ENCODE measurements around the gene CDYL2. TPM values are rescaled to one million over a fixed set of nuclear protein-coding genes. Genes with fewer than 3 reads are reported as not detected.

CDYL2 gene
- total and polyA plus RNA-seq, 2 donors (not counting 3 experiments of a cell fraction or from before 2014, with no cell fraction given), result 7.1 to 71.3 TPM

DNA sequence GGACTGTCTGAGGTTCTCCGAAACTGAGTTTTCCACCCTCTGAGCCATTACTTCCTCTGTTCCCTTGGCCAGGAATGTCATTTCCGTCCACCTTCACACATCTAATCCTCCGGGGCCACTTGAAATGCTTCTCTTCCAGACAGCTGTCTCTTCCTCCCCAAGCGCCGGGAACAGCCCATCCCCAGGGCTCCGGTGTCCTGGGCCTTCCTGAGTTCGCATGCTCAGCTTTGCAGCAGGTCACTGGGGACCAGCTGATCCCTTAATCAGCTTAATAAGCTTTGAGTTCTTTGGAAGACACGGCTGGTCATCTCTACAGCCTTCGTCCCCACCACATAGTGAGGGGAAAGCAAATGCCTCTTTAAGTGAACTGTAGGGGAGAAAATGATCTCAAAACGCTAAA is 140.2 kb downstream of the CDYL2 start:
- CTCF ChIA-PET, result no interaction called here
- FAIRE-seq (no peak), DNase-seq (ENCODE audit: low read depth, low spot score) (no peak)
- dilution Hi-C loops (cut with MboI; ENCODE audit: extremely low pct_ligation_motif_present, low sequenced_read_pairs), result no loop called here
- intact Hi-C loops (cut with micrococcal nuclease), result no loop called here
- POLR2A ChIA-PET, result no interaction called here
- Histone ChIP-seq H3K9me1 (replicated peaks; ENCODE audit: control insufficient read depth, extremely low read depth, insufficient read depth, low read length) (no peaks in the 10 kb centered on the region), H2AFZ (ENCODE audit: low read depth, low read length) (no peak overlapping the region), H3K4me3 (replicated peaks in 1 of 3; ENCODE audit: insufficient read depth in 1 of 3, low read depth in 1 of 3, low read length in 3 of 3) (no peak overlapping the region), H3K9ac (replicated peaks; ENCODE audit: extremely low read depth, insufficient read depth, low read length) (no peak overlapping the region), H3K27ac (ENCODE audit: insufficient read depth, low read depth, low read length) (no peak overlapping the region), H3K79me2 (ENCODE audit: control insufficient read depth, insufficient read depth, low read length) (peaks cover 69% of the 10 kb centered on the region), H3K9me3 (replicated peaks; ENCODE audit: control insufficient read depth, insufficient read depth, low read length) (no peaks in the 10 kb centered on the region), H4K20me1 (replicated peaks; ENCODE audit: control insufficient read depth, extremely low read depth, insufficient read depth, low read length) (no peaks in the 10 kb centered on the region), H3K4me2 (ENCODE audit: insufficient read depth, low read length) (no peak overlapping the region), H3K36me3 (ENCODE audit: control insufficient read depth in 2 of 2, extremely low read depth in 1 of 2, insufficient read depth in 2 of 2, low read length in 2 of 2) (no peaks in the 10 kb centered on the region), H3K4me1 (ENCODE audit: control insufficient read depth, extremely low read depth, insufficient read depth, low read length) (peaks cover 13% of the 10 kb centered on the region), H3K27me3 (ENCODE audit: control insufficient read depth in 2 of 2, insufficient read depth in 2 of 2, low read length in 2 of 2) (no peaks in the 10 kb centered on the region)
- TF ChIP-seq GATA2 (IDR thresholded peaks at IDR 0.05; ENCODE audit: insufficient read depth, insufficient read length, low read depth, low read length), result no peak
- no peak for TF ChIP-seq POLR2AphosphoS5 (IDR thresholded peaks at IDR 0.05; ENCODE audit: insufficient read depth, low read depth, low read length)
- no peak for TF ChIP-seq FOS (IDR thresholded peaks at IDR 0.05; ENCODE audit: borderline replicate concordance, insufficient read depth, low read length)
- TF ChIP-seq JUN (IDR thresholded peaks at IDR 0.05; ENCODE audit: borderline replicate concordance, insufficient read depth, insufficient read length, low read depth), result no peak
- no peak for TF ChIP-seq EZH2 (IDR thresholded peaks at IDR 0.05; ENCODE audit: borderline replicate concordance, low read depth, low read length, severe bottlenecking)
- BruUV-seq (replicated peaks), result no TSS peak

DNA sequence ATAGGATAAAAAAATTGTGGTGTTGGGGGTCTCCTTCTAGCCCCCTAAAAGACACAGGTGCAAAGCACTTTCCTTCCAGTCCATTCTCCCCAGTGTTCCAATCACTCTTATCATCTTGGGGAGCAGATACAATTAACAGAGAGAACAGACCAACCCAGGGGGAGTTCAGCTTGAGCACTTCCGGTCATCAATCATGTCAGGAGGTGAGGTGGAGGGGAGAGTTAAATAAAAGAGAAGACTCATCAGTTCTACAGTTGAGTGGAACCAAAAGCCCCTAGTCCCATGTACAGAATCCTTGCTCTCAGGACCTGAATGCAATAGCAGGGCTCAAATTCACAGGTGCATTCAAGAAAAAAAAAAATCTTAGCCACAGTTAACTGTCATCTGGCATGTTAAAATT is 141.3 kb downstream of the CDYL2 start:
- ChIA-PET POLR2A (no interaction called here), CTCF (no interaction called here)
- Histone ChIP-seq H3K4me1 (ENCODE audit: control insufficient read depth, extremely low read depth, insufficient read depth, low read length) (peaks cover 13% of the 10 kb centered on the region), H3K9me1 (replicated peaks; ENCODE audit: control insufficient read depth, extremely low read depth, insufficient read depth, low read length) (no peaks in the 10 kb centered on the region), H3K9ac (replicated peaks; ENCODE audit: extremely low read depth, insufficient read depth, low read length) (no peak overlapping the region), H3K27me3 (ENCODE audit: control insufficient read depth in 2 of 2, insufficient read depth in 2 of 2, low read length in 2 of 2) (no peaks in the 10 kb centered on the region), H3K4me2 (ENCODE audit: insufficient read depth, low read length) (no peak overlapping the region), H3K36me3 (ENCODE audit: control insufficient read depth in 2 of 2, extremely low read depth in 1 of 2, insufficient read depth in 2 of 2, low read length in 2 of 2) (no peaks in the 10 kb centered on the region), H4K20me1 (replicated peaks; ENCODE audit: control insufficient read depth, extremely low read depth, insufficient read depth, low read length) (no peaks in the 10 kb centered on the region), H3K9me3 (replicated peaks; ENCODE audit: control insufficient read depth, insufficient read depth, low read length) (no peaks in the 10 kb centered on the region), H3K27ac (ENCODE audit: insufficient read depth, low read depth, low read length) (no peak overlapping the region), H3K4me3 (replicated peaks in 1 of 3; ENCODE audit: insufficient read depth in 1 of 3, low read depth in 1 of 3, low read length in 3 of 3) (no peak overlapping the region), H3K79me2 (ENCODE audit: control insufficient read depth, insufficient read depth, low read length) (peaks cover 73% of the 10 kb centered on the region), H2AFZ (ENCODE audit: low read depth, low read length) (no peak overlapping the region)
- DNase-seq (ENCODE audit: low read depth, low spot score) (no peak), FAIRE-seq (no peak)
- dilution Hi-C loops (cut with MboI; ENCODE audit: extremely low pct_ligation_motif_present, low sequenced_read_pairs), result no loop called here
- intact Hi-C loops (cut with micrococcal nuclease), result no loop called here
- BruUV-seq (replicated peaks), result no TSS peak
- TF ChIP-seq POLR2A (IDR thresholded peaks at IDR 0.05; ENCODE audit: low read depth, low read length) (no peak), GATA2 (IDR thresholded peaks at IDR 0.05; ENCODE audit: insufficient read depth, insufficient read length, low read depth, low read length) (no peak), EZH2 (IDR thresholded peaks at IDR 0.05; ENCODE audit: borderline replicate concordance, low read depth, low read length, severe bottlenecking) (no peak), POLR2AphosphoS5 (IDR thresholded peaks at IDR 0.05; ENCODE audit: insufficient read depth, low read depth, low read length) (no peak), FOS (IDR thresholded peaks at IDR 0.05; ENCODE audit: borderline replicate concordance, insufficient read depth, low read length) (no peak), JUN (IDR thresholded peaks at IDR 0.05; ENCODE audit: borderline replicate concordance, insufficient read depth, insufficient read length, low read depth) (no peak), MYC (IDR thresholded peaks at IDR 0.05; ENCODE audit: low read depth, low read length) (no peak)
- TF ChIP-seq, protein P1, sequence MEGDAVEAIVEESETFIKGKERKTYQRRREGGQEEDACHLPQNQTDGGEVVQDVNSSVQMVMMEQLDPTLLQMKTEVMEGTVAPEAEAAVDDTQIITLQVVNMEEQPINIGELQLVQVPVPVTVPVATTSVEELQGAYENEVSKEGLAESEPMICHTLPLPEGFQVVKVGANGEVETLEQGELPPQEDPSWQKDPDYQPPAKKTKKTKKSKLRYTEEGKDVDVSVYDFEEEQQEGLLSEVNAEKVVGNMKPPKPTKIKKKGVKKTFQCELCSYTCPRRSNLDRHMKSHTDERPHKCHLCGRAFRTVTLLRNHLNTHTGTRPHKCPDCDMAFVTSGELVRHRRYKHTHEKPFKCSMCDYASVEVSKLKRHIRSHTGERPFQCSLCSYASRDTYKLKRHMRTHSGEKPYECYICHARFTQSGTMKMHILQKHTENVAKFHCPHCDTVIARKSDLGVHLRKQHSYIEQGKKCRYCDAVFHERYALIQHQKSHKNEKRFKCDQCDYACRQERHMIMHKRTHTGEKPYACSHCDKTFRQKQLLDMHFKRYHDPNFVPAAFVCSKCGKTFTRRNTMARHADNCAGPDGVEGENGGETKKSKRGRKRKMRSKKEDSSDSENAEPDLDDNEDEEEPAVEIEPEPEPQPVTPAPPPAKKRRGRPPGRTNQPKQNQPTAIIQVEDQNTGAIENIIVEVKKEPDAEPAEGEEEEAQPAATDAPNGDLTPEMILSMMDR (IDR thresholded peaks at IDR 0.05; ENCODE audit: extremely low read depth in 1 of 2, insufficient read depth in 1 of 2, low read depth in 1 of 2, low read length in 2 of 2), result no peak
- TF ChIP-seq, protein P2, sequence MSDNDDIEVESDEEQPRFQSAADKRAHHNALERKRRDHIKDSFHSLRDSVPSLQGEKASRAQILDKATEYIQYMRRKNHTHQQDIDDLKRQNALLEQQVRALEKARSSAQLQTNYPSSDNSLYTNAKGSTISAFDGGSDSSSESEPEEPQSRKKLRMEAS (IDR thresholded peaks at IDR 0.05; ENCODE audit: insufficient read depth, insufficient read length), result no peak
